Esophagus squamous epithelium (tissue), 5 donors: ENCODE measurements around the gene TMEM221. TPM values are rescaled to one million over a fixed set of nuclear protein-coding genes. Genes with fewer than 3 reads are reported as not detected.

Experiments
- DNase-seq: peaks from one replicate; lab custom pipeline; 2025; lab: John Stamatoyannopoulos, UW
- H3K27ac ChIP-seq, 4 donors: fragments of 200-600 bp; sonication (generic); one replicate each; pipeline ENCODE4 v1.5.1; 2016 to 2019; ENCODE audit warnings: mild to moderate bottlenecking in 1 of 4
- H3K27me3 ChIP-seq, 4 donors: fragments of 200-600 bp; sonication (generic); 1 replicate in 3 of 4; 2 replicates in 1 of 4; pipeline versions ENCODE4 v1.5.1 to v1.6.0; 2017 to 2021; ENCODE audit warnings: antibody characterized with exemption in 1 of 4
- H3K36me3 ChIP-seq, 3 donors: fragments of 200-600 bp; sonication (generic); one replicate each; pipeline ENCODE4 v1.5.1; 2016 to 2019
- H3K4me1 ChIP-seq, 3 donors: fragments of 200-600 bp; sonication (generic); one replicate each; pipeline ENCODE4 v1.5.1; 2017 to 2019
- H3K4me3 ChIP-seq, 4 donors: fragments of 200-600 bp; sonication (generic); 1 replicate in 3 of 4; 2 replicates in 1 of 4; pipeline ENCODE4 v1.5.1; 2016 to 2019; ENCODE audit warnings: mild to moderate bottlenecking in 2 of 4, moderate library complexity in 1 of 4
- H3K9me3 ChIP-seq, 3 donors: fragments of 200-600 bp; sonication (generic); one replicate each; pipeline ENCODE4 v1.5.1; 2016 to 2019
- CTCF ChIP-seq, 6 experiments: fragments of 450-650 bp in 4 of 6; fragments of 200-600 bp in 2 of 6; sonication (generic) in 2 of 6; IDR thresholded peaks; one replicate each; pipeline ENCODE4 v1.5.1; 2016 to 2019; ENCODE audit warnings: antibody characterized with exemption in 6 of 6, mild to moderate bottlenecking in 4 of 6, moderate library complexity in 4 of 6
- POLR2A ChIP-seq, 4 donors: fragments of 450-650 bp; IDR thresholded peaks; one replicate each; pipeline ENCODE4 v1.6.1; 2017; ENCODE audit warnings: antibody characterized with exemption in 4 of 4, mild to moderate bottlenecking in 4 of 4, moderate library complexity in 3 of 4
- WGBS, 2 donors: methylation state at CpG; one replicate each; pipeline ENCODE4 v1.1.5; 2018; 5-methylcytosine and 5-hydroxymethylcytosine counted together
- intact Hi-C: fragments of 100-400 bp; cut with DNase I; formaldehyde crosslinking; loops from one replicate; pipeline ENCODE4 v1.15.0; 2022
- total RNA-seq, 4 donors: library from RNA; depleted of rRNA; stranded (reverse); fragments of >200 nt; gene quantifications; one replicate each; pipeline ENCODE4 v1.1.0, GENCODE V29; 2016
- donor health status: DM: yes; HTN: yes; CAD: no.

The TMEM221 gene
- total RNA-seq, 4 donors from 2014 or later = 0.19 to 0.26 TPM; not detected in 2

GRCh38 chr19:17487284-17488121, 39.0 kb upstream of the TMEM221 start:
- DNase-seq = no peak
- TF ChIP-seq CTCF (IDR thresholded peaks at IDR 0.05) (no peak), POLR2A (IDR thresholded peaks at IDR 0.05) (no peak)
- peaks cover 0 to 26% (median 12%) of the 10 kb centered on the region in 3 donors for H3K4me1 ChIP-seq
- H3K27ac ChIP-seq = no peak overlapping the region
- 70 to 74% methylated on average over 9 to 11 of the region's 18 CpGs for WGBS, 2 donors
- peaks cover 0 to 30% (median 0%) of the 10 kb centered on the region in 3 donors for H3K36me3 ChIP-seq
- no peaks in the 10 kb centered on the region for H3K27me3 ChIP-seq
- H3K9me3 ChIP-seq = no peaks in the 10 kb centered on the region
- no peak overlapping the region for H3K4me3 ChIP-seq
- intact Hi-C loops = no loop called here

- Histone ChIP-seq H3K9me3 (no peaks in the 10 kb centered on the region), H3K36me3 (peaks cover 0 to 30% (median 0%) of the 10 kb centered on the region in 3 donors), H3K4me3 (no peak overlapping the region), H3K27me3 (no peaks in the 10 kb centered on the region), H3K4me1 (peaks cover 0 to 29% (median 12%) of the 10 kb centered on the region in 3 donors), H3K27ac (no peak overlapping the region)
- TF ChIP-seq POLR2A (IDR thresholded peaks at IDR 0.05) = no peak
- no peak for TF ChIP-seq CTCF (IDR thresholded peaks at IDR 0.05)
- intact Hi-C loops = no loop called here
- 100% methylated on average over 3 of the region's 58 CpGs; no CpG with 5 or more reads in 1 of the 2 donors for WGBS, 2 donors
- no peak for DNase-seq
Measured at GRCh38 chr19:17486545-17487240, 38.2 kb upstream of the TMEM221 start.

GRCh38 chr19:17484520-17485185, 36.2 kb upstream of the TMEM221 start:
- no peak overlapping the region for H3K27ac ChIP-seq
- 80 to 85% methylated on average over 6 of the region's 6 CpGs for WGBS, 2 donors
- intact Hi-C loops = no loop called here

GRCh38 chr19:17483605-17484002, 35.1 kb upstream of the TMEM221 start:
- 93 to 95% methylated on average over 7 to 9 of the region's 10 CpGs for WGBS, 2 donors
- DNase-seq = no peak
- no peaks in the 10 kb centered on the region for H3K27me3 ChIP-seq
- TF ChIP-seq POLR2A (IDR thresholded peaks at IDR 0.05) (no peak), CTCF (IDR thresholded peaks at IDR 0.05) (no peak)
- no peak overlapping the region for H3K27ac ChIP-seq
- peaks cover 0 to 30% (median 0%) of the 10 kb centered on the region in 3 donors for H3K36me3 ChIP-seq
- no peaks in the 10 kb centered on the region for H3K9me3 ChIP-seq
- intact Hi-C loops = no loop called here
- H3K4me1 ChIP-seq = peaks cover 0 to 30% (median 9%) of the 10 kb centered on the region in 3 donors
- no peak overlapping the region for H3K4me3 ChIP-seq

More at GRCh38 chr19:17484520-17485185, 36.2 kb upstream of the TMEM221 start:
- no peak for TF ChIP-seq CTCF (IDR thresholded peaks at IDR 0.05)
- TF ChIP-seq POLR2A (IDR thresholded peaks at IDR 0.05) = no peak
- H3K27me3 ChIP-seq = no peaks in the 10 kb centered on the region
- peaks cover 0 to 30% (median 0%) of the 10 kb centered on the region in 3 donors for H3K36me3 ChIP-seq
- no peak for DNase-seq
- H3K9me3 ChIP-seq = no peaks in the 10 kb centered on the region
- H3K4me3 ChIP-seq = no peak overlapping the region
- peaks cover 0 to 34% (median 12%) of the 10 kb centered on the region in 3 donors for H3K4me1 ChIP-seq
